HFF-Myc (cell line): Measurements from ENCODE around the gene KLHL35.
"Not testable (repeated sequence)": the region's sequence is repeated elsewhere in the genome, so short reads cannot be mapped to it uniquely, and the experiment has no call there.

ENCODE experiments used
- DNase-seq: peaks from one replicate; pipeline ENCODE4 v3.0.0-alpha.2; 2011; ENCODE audit warnings: low read depth; ENCODE audit errors: extremely low read depth
- H3K4me3 ChIP-seq: replicated peaks from 2 replicates; pipeline ENCODE4 v1.5.1; 2011; ENCODE audit warnings: low read depth, mild to moderate bottlenecking, control low read depth, low read length
- CTCF ChIP-seq: IDR thresholded peaks from 2 replicates; pipeline ENCODE4 v1.5.1; 2012; ENCODE audit warnings: mild to moderate bottlenecking, low read depth, low read length, control low read depth; ENCODE audit errors: missing control alignments

The KLHL35 gene

DNA sequence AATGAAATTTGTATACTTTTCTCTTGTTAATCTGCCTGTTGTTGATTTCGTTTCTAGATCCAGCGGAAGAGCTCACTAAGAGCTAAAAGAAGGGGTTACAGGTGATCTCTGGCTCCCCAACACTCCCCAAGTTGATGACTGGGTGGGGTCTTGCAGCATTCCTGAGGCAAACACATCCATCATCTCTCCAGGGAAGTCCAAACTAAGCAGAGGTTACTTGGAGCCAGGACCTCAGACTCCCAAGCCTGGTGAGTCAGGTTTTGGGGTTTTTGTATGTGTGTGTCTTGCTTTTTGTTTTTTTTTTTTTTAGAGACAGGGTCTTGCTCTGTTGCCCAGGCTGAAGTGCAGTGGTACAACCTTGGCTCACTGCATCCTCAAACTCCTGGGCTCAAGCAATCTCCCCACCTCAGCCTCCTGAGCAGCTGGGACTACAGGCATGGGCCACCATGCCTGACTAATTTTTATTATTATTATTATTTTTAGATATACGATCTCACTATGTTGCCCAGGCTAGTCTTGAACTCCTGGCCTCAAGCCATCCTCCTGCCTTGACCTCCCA lies 45.2 kb downstream of the KLHL35 start:
- H3K4me3 ChIP-seq = no peak overlapping the region
- no peak for TF ChIP-seq CTCF
- no peak for DNase-seq

- DNase-seq = no peak
- no peak for TF ChIP-seq CTCF
These were observed 45.9 kb downstream of the KLHL35 start for GRCh38 chr11:75386942-75387630.

DNA sequence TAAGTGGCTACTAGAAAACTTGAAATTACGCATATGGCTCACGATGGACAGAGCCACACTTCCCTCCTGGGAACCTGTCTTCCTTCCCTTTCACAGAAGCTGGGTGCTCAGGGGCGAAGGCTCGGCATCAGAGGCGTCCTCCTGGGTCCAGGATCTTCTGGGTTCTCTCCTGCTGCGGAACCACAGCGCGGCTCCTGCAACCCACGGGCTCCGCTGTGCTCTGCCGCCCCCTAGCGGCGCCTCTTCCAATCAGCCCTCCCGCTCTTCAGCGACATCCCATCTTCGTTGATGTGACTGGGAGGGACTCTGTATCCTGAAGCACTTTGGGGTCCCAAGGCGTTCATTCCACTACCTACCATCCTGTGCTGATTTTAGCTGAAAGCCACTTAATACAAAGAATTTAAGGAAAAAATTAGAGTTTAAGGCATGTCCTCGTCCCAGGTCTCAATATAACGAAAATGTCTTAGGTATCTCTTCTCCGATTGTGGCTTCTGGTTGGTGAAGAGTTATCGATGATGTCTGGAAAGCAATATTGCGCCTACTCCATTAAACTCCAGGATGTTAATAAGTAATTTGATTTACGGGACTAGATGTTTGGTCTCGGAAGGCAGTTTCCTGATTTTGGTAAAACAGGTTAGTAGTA lies 48.4 kb downstream of the KLHL35 start:
- DNase-seq = no peak

More at GRCh38 chr11:75386942-75387630, 45.9 kb downstream of the KLHL35 start:
- no peak overlapping the region for H3K4me3 ChIP-seq

GRCh38 chr11:75383246-75383645 lies 49.8 kb downstream of the KLHL35 start:
- no peak for TF ChIP-seq CTCF
- DNase-seq = no peak
- no peak overlapping the region for H3K4me3 ChIP-seq

More for the DNA sequence above, 48.4 kb downstream of the KLHL35 start:
- H3K4me3 ChIP-seq = no peak overlapping the region
- peak; percentile 98 for TF ChIP-seq CTCF

DNA sequence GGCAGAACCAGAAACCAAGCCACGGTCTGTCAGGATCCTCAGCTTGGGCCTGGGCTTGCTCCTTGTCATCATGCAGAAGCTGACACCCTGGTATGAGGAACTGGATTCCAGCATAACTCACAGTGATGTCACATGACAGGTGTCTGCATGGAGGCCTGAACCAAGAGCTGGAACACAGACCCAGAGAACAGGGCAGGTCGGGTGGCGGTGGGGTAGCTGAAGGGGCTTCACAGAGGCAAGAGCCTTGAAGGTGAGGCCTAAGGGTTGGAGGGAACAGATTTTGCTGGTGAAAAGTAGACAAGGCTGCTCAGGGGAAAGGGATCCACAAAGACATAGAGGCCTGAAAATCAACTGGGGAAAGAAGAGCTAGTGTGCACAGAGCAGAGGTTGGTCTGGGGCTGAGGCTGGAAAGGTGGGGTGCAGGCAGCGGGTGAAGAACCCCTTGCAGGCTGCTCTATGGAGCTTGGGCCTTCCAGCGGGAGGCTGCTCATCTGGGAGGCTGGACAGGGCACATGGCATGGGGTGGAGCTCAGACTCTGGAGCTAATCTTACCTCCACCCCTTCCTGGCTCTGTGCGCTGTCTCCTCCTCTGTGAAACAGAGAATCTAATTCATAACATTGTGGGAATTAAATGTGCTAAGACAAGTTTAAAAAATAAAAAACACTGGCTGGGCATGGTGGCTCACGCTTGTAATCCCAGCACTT lies 52.1 kb downstream of the KLHL35 start:
- no peak overlapping the region for H3K4me3 ChIP-seq
- TF ChIP-seq CTCF = no peak
- no peak for DNase-seq

DNA sequence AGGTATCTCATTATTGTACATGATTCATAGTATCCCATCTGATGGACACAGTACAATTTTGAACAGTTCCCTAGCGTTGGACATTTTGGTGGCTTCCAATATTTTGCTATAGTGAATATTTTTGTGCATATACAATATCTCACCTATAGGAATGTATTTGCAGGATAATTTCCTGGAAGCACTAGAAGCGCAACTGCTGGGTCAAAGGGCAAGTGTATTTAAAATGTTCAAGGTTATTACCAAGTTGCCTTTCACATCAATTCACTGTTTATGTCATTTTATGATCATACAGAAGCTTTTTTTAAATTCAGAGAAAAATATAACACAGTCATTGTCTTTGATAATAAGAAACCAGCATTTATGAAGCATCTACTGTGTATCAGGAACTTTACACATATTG lies 52.8 kb downstream of the KLHL35 start:
- no peak for DNase-seq
- H3K4me3 ChIP-seq = no peak overlapping the region
- no peak for TF ChIP-seq CTCF

- DNase-seq, H3K4me3 ChIP-seq: not testable (repeated sequence)
These were observed 54.2 kb downstream of the KLHL35 start for GRCh38 chr11:75378776-75379175.
